Fibroblast of skin of left biceps (primary cell): ENCODE data around the gene IQCE.

Experiments
- DNase-seq, 2 experiments: peaks; one replicate each; pipeline ENCODE4 v3.0.0-alpha.2; 2013; ENCODE audit warnings: low read depth in 2 of 2

The IQCE gene

GRCh38 chr7:2662273-2663120 is 103.7 kb downstream of the IQCE start:
- DNase-seq, result no peak

DNA sequence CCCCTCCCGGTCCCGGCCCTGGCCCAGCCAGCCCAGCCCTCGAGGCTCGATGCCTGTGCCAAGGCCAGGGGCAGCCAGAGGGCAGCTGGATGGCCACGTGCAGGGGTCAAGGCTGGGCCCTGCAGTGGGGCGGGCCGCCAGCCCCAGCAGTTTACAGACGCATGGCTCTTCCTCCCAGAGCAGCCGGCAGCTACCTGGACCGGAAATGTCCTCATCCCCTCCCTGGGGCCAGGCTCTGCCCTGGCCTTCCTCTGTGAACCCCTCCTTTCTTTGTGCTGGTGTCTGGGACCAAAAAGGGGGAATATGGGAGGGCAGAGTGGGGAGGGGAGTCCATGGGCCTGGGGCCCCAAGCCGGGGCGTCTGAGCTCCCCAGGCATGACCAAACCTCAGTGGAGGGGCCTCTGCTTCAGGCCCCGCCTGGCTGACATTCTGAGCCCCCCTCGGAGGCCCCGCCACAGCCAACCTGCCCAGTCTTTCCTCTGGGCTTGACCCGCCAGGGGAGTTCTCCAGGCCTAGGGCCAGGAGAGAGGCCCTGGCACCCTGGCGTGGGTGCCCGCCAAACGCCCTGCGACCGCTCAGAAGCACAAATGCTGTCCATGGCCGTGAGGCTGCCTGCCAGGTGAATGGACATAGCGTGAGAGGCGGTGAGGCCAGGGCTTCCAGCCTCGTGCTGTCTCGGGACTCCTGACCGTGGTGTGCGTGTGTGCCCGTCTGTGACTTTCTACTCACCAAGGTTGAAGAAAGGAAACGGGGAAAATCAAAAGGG is 104.5 kb downstream of the IQCE start:
- DNase-seq, result no peak

DNA sequence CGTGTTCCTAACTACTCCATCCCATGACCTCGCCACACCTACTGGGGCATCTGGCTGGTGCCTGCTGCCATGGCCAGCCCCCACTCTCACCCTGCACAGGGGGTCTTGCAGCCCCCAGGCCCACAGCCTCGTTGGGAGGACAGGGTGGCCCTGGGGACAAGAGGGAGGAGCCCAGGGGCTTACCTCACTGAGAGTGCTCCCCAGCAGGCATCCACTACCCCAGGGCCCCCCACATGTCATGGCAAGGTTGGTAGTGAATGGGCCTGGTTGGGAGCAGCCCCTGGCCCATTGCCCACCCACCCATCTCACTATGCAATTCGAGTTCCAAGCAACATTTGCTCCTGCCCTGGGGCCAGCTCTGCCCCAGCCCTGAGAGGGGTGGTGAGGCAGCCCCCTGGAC is 105.2 kb downstream of the IQCE start:
- no peak for DNase-seq
